C1 segment of cervical spinal cord (tissue), 14 donors: Measurements from ENCODE around the gene CD101.

Source experiments
- DNase-seq, 14 donors: peaks; one replicate each; lab custom pipeline; 2025; lab: John Stamatoyannopoulos, UW

CD101 gene

GRCh38 chr1:117015724-117016123, 14.2 kb downstream of the CD101 start:
- no peak for DNase-seq

GRCh38 chr1:117017062-117017461, 15.5 kb downstream of the CD101 start:
- DNase-seq = no peak

GRCh38 chr1:117017648-117018047, 16.1 kb downstream of the CD101 start:
- no peak for DNase-seq

- DNase-seq = peak in 1 of 14 donors; percentile 4
Observed at GRCh38 chr1:117020526-117021156, 19.1 kb downstream of the CD101 start.

GRCh38 chr1:117022114-117022513, 20.6 kb downstream of the CD101 start:
- no peak for DNase-seq

GRCh38 chr1:117025568-117025967, 24.0 kb downstream of the CD101 start:
- no peak for DNase-seq

GRCh38 chr1:117026361-117026760, 24.8 kb downstream of the CD101 start:
- no peak for DNase-seq

- DNase-seq = no peak
Observed at GRCh38 chr1:117029685-117030084, 28.1 kb downstream of the CD101 start.

GRCh38 chr1:117030271-117030877, 28.8 kb downstream of the CD101 start:
- no peak for DNase-seq

- DNase-seq = no peak
Observed at GRCh38 chr1:117032266-117032665, 30.7 kb downstream of the CD101 start.

GRCh38 chr1:117032681-117033539, 31.4 kb downstream of the CD101 start:
- no peak for DNase-seq

- no peak for DNase-seq
Observed at GRCh38 chr1:117033772-117034171, 32.2 kb downstream of the CD101 start.

GRCh38 chr1:117034791-117035290, 33.3 kb downstream of the CD101 start:
- no peak for DNase-seq

GRCh38 chr1:117036018-117036461, 34.5 kb downstream of the CD101 start:
- no peak for DNase-seq

GRCh38 chr1:117037802-117038201, 36.2 kb downstream of the CD101 start:
- DNase-seq = no peak

GRCh38 chr1:117038236-117038635, 36.7 kb downstream of the CD101 start:
- no peak for DNase-seq

- DNase-seq = no peak
Observed at GRCh38 chr1:117044217-117044616, 42.7 kb downstream of the CD101 start.

- DNase-seq = no peak
Observed at GRCh38 chr1:117045644-117046043, 44.1 kb downstream of the CD101 start.

GRCh38 chr1:117046781-117047180, 45.2 kb downstream of the CD101 start:
- DNase-seq = no peak

GRCh38 chr1:117047271-117047670, 45.7 kb downstream of the CD101 start:
- no peak for DNase-seq

GRCh38 chr1:117049857-117050256, 48.3 kb downstream of the CD101 start:
- peak in 1 of 14 donors; percentile 5 for DNase-seq
